SK-N-SH (cell line): ENCODE data around the gene ITPRID1. TPM values are rescaled to one million over a fixed set of nuclear protein-coding genes. Genes with fewer than 3 reads are reported as not detected.

ENCODE experiments used
- CTCF ChIA-PET: fragments of 300-600, 350-600 bp; formaldehyde crosslinking; extraction: SDS; loops from one replicate; lab custom pipeline; 2021; lab: Yijun Ruan, JAX
- POLR2A ChIA-PET: fragments of 350-600 bp; sonication (Branson Sonifier 250); formaldehyde crosslinking; extraction: SDS; loops from one replicate; lab custom pipeline; 2020; ENCODE audit warnings: antibody characterized with exemption, inconsistent platforms; lab: Yijun Ruan, JAX
- DNase-seq: peaks from one replicate; pipeline ENCODE4 v3.0.0; 2012
- H2AFZ ChIP-seq: fragments of 200-600 bp; sonication (generic); 2 replicates; pipeline ENCODE4 v1.8.1; 2016; ENCODE audit warnings: antibody characterized with exemption, mild to moderate bottlenecking, low read depth
- H3F3A ChIP-seq: fragments of 200-600 bp; sonication (generic); replicated peaks from 2 replicates; pipeline ENCODE3; 2016; ENCODE audit warnings: antibody characterized with exemption, mild to moderate bottlenecking; ENCODE audit not compliant: insufficient read depth
- H3K27ac ChIP-seq, 2 experiments: fragments of 200-500 bp in 1 of 2; fragments of 200-600 bp in 1 of 2; sonication (Bioruptor generic) in 1 of 2; sonication (generic), shearing (Covaris generic) in 1 of 2; 2 replicates each; pipeline versions ENCODE4 v1.5.1 to v1.6.1; 2014 to 2016; ENCODE audit warnings: low read depth in 2 of 2, inconsistent platforms in 1 of 2, low read length in 1 of 2, mild to moderate bottlenecking in 1 of 2, mixed read lengths in 1 of 2
- H3K27me3 ChIP-seq: fragments of 200-600 bp; sonication (generic), shearing (Covaris generic); 2 replicates; pipeline ENCODE4 v1.6.1; 2016; ENCODE audit warnings: mixed run types; ENCODE audit not compliant: insufficient read depth
- H3K36me3 ChIP-seq, 2 experiments: fragments of 200-500 bp in 1 of 2; fragments of 200-600 bp in 1 of 2; sonication (Bioruptor generic) in 1 of 2; sonication (generic) in 1 of 2; replicated peaks in 1 of 2; 2 replicates each; pipeline versions ENCODE3 to v1.5.1; 2014 to 2016; ENCODE audit warnings: low read length in 1 of 2, mild to moderate bottlenecking in 1 of 2; ENCODE audit not compliant: insufficient read depth in 2 of 2, control insufficient read depth in 1 of 2
- H3K4me1 ChIP-seq, 2 experiments: fragments of 200-500 bp in 1 of 2; fragments of 200-600 bp in 1 of 2; sonication (Bioruptor generic) in 1 of 2; sonication (generic), shearing (Covaris generic) in 1 of 2; 2 replicates each; pipeline versions ENCODE4 v1.5.1 to v1.6.1; 2014 to 2016; ENCODE audit warnings: low read depth in 1 of 2, low read length in 1 of 2, mixed run types in 1 of 2; ENCODE audit not compliant: insufficient read depth in 2 of 2, control insufficient read depth in 1 of 2
- H3K4me2 ChIP-seq: fragments of 200-600 bp; sonication (generic), shearing (Covaris generic); 2 replicates; pipeline ENCODE4 v1.6.1; 2017; ENCODE audit warnings: mixed run types
- H3K4me3 ChIP-seq, 2 experiments: fragments of 200-500 bp in 1 of 2; fragments of 200-600 bp in 1 of 2; sonication (Bioruptor generic) in 1 of 2; sonication (generic), shearing (Covaris generic) in 1 of 2; 2 replicates each; pipeline versions ENCODE4 v1.5.1 to v1.8.1; 2014 to 2016; ENCODE audit warnings: low read depth in 2 of 2, inconsistent platforms in 1 of 2, low read length in 1 of 2, mild to moderate bottlenecking in 1 of 2, mixed read lengths in 1 of 2, moderate library complexity in 1 of 2
- H3K79me2 ChIP-seq: fragments of 200-600 bp; sonication (generic); 2 replicates; pipeline ENCODE4 v1.8.1; 2017; ENCODE audit warnings: mild to moderate bottlenecking; ENCODE audit not compliant: insufficient read depth
- H3K9ac ChIP-seq: fragments of 200-600 bp; sonication (generic); 2 replicates; pipeline ENCODE4 v1.6.1; 2017; ENCODE audit warnings: mixed run types
- H3K9me2 ChIP-seq: fragments of 200-600 bp; sonication (generic); 2 replicates; pipeline ENCODE4 v1.6.1; 2017; ENCODE audit warnings: mixed run types
- H3K9me3 ChIP-seq: fragments of 200-600 bp; sonication (generic); 2 replicates; pipeline ENCODE4 v1.6.1; 2017; ENCODE audit warnings: mixed run types, mild to moderate bottlenecking, moderate library complexity
- H4K20me1 ChIP-seq: fragments of 200-600 bp; sonication (generic); 2 replicates; pipeline ENCODE4 v1.6.1; 2017; ENCODE audit warnings: mild to moderate bottlenecking, mixed run types; ENCODE audit not compliant: insufficient read depth
- MEF2A ChIP-seq: IDR thresholded peaks from 2 replicates; pipeline ENCODE4 v1.4.0; 2012; ENCODE audit warnings: low read depth, borderline replicate concordance
- MXI1 ChIP-seq: IDR thresholded peaks from 2 replicates; pipeline ENCODE4 v1.6.1; 2012; ENCODE audit warnings: mild to moderate bottlenecking, low read depth, low read length, improper control_type of control experiment
- RAD21 ChIP-seq: IDR thresholded peaks from 2 replicates; pipeline ENCODE4 v1.6.1; 2012; ENCODE audit warnings: mild to moderate bottlenecking, low read length
- TEAD4 ChIP-seq: IDR thresholded peaks from 2 replicates; pipeline ENCODE4 v1.4.0; 2012; ENCODE audit warnings: mild to moderate bottlenecking, borderline replicate concordance; ENCODE audit not compliant: insufficient read depth
- WGBS: methylation state at CpG from one replicate; pipeline ENCODE4 v1.1.6; 2017; ENCODE audit warnings: low lambda C conversion rate; 5-methylcytosine and 5-hydroxymethylcytosine counted together
- polyA plus RNA-seq, 3 experiments: library from polyadenylated mRNA; depleted of rRNA; stranded (reverse); fragments of >200 nt; gene quantifications; 2 replicates each; pipeline ENCODE4 v1.2.3, GENCODE V29; 2012
- TF ChIP-seq, protein P1 (sequence below): IDR thresholded peaks from 2 replicates; pipeline ENCODE4 v1.4.0; 2012; ENCODE audit warnings: low read depth, borderline replicate concordance
- TF ChIP-seq, protein P2 (sequence below): fragments of 150-350 bp; IDR thresholded peaks from 2 replicates; pipeline ENCODE4 v1.6.1; 2017; ENCODE audit warnings: antibody characterized with exemption, low read length, low read depth, borderline replicate concordance
- TF ChIP-seq, protein P3 (sequence below): fragments of 200-600 bp; sonication (generic); IDR thresholded peaks from 2 replicates; pipeline ENCODE4 v1.6.1; 2017; ENCODE audit warnings: antibody characterized with exemption, mild to moderate bottlenecking, moderate library complexity

Gene ITPRID1
- polyA plus RNA-seq, 1 of the 3 experiments (the other 2 are of a cell fraction): not detected

DNA sequence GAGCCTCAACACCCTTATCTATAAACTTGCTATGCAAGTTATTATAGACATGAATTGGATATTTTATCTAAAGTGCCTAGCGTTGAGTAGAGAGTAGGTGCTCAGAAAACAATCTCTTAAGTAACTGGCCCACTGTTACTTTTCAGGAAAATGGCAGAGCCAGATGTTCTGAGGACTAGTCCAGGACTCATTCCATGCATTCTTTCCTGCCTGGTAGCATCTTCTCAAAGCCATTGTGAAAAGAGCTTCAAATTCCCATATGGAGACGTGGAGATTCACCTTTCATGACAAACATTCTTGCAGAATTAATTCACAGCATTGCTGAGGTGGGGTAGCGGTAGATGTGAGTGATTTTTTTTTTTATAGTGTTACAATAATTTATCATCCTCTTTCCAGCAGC is 35.9 kb upstream of the ITPRID1 start:
- DNase-seq: no peak
- Histone ChIP-seq H3F3A (no peaks in the 10 kb centered on the region), H3K36me3 (no peaks in the 10 kb centered on the region), H3K4me1 (no peaks in the 10 kb centered on the region), H3K9me3 (no peaks in the 10 kb centered on the region), H3K4me2 (no peak overlapping the region), H4K20me1 (no peaks in the 10 kb centered on the region), H3K4me3 (no peak overlapping the region), H3K79me2 (no peaks in the 10 kb centered on the region), H3K9me2 (no peaks in the 10 kb centered on the region), H2AFZ (no peak overlapping the region), H3K9ac (no peak overlapping the region), H3K27me3 (peaks cover 64% of the 10 kb centered on the region), H3K27ac (no peak overlapping the region)
- CTCF ChIA-PET: interaction anchor here (0.7 to 1.6 kb wide), 3 partner anchors 10 to 343 kb away, joined by 3 to 4 read pairs (median 3); no protein-coding TSS in a partner anchor
- no peak for TF ChIP-seq TEAD4
- 6% methylated on average over 3 of the region's 3 CpGs for WGBS
- POLR2A ChIA-PET: no interaction called here

DNA sequence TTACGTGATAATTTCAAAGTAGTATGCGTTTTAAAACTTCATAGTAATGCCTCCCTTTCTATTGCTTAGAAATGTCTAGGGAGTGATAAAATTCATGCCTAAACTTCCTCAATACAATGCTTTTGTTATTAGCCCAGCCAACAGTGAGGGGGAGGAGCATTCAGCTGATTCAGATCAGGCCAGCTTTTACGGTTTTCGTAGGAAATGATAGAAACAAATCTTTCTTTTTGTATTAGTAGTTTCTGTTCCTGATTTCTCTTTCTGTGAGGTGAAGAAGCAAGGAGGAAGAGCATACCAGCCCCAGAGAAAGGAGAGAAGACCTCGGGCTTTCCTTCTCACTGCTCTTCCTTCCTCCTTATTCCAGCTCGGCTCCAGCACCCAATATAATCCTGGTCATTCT is 35.2 kb upstream of the ITPRID1 start:
- H3K27ac ChIP-seq: no peak overlapping the region
- H3F3A ChIP-seq: no peaks in the 10 kb centered on the region
- no peaks in the 10 kb centered on the region for H4K20me1 ChIP-seq
- CTCF ChIA-PET: interaction anchor here (1.9 to 2.3 kb wide), 2 partner anchors 9 to 13 kb away, joined by 5 to 7 read pairs; no protein-coding TSS in a partner anchor
- H3K9me2 ChIP-seq: no peaks in the 10 kb centered on the region
- H3K4me1 ChIP-seq: no peaks in the 10 kb centered on the region
- no peak overlapping the region for H3K9ac ChIP-seq
- POLR2A ChIA-PET: no interaction called here
- H3K4me2 ChIP-seq: no peak overlapping the region
- WGBS: 12% methylated on average over 6 of the region's 6 CpGs
- DNase-seq: no peak
- H3K27me3 ChIP-seq: peaks cover 58% of the 10 kb centered on the region
- no peak overlapping the region for H3K4me3 ChIP-seq
- TF ChIP-seq, protein P1, sequence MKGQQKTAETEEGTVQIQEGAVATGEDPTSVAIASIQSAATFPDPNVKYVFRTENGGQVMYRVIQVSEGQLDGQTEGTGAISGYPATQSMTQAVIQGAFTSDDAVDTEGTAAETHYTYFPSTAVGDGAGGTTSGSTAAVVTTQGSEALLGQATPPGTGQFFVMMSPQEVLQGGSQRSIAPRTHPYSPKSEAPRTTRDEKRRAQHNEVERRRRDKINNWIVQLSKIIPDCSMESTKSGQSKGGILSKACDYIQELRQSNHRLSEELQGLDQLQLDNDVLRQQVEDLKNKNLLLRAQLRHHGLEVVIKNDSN: no peak
- TF ChIP-seq RAD21 (no peak), TEAD4 (no peak), MEF2A (no peak), MXI1 (no peak)
- TF ChIP-seq, protein P2, sequence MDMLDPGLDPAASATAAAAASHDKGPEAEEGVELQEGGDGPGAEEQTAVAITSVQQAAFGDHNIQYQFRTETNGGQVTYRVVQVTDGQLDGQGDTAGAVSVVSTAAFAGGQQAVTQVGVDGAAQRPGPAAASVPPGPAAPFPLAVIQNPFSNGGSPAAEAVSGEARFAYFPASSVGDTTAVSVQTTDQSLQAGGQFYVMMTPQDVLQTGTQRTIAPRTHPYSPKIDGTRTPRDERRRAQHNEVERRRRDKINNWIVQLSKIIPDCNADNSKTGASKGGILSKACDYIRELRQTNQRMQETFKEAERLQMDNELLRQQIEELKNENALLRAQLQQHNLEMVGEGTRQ: no peak
- TF ChIP-seq, protein P3, sequence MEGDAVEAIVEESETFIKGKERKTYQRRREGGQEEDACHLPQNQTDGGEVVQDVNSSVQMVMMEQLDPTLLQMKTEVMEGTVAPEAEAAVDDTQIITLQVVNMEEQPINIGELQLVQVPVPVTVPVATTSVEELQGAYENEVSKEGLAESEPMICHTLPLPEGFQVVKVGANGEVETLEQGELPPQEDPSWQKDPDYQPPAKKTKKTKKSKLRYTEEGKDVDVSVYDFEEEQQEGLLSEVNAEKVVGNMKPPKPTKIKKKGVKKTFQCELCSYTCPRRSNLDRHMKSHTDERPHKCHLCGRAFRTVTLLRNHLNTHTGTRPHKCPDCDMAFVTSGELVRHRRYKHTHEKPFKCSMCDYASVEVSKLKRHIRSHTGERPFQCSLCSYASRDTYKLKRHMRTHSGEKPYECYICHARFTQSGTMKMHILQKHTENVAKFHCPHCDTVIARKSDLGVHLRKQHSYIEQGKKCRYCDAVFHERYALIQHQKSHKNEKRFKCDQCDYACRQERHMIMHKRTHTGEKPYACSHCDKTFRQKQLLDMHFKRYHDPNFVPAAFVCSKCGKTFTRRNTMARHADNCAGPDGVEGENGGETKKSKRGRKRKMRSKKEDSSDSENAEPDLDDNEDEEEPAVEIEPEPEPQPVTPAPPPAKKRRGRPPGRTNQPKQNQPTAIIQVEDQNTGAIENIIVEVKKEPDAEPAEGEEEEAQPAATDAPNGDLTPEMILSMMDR: no peak
- TF ChIP-seq, all 33 proteins: peak for 0
- Histone ChIP-seq H2AFZ (no peak overlapping the region), H3K9me3 (no peaks in the 10 kb centered on the region), H3K36me3 (no peaks in the 10 kb centered on the region), H3K79me2 (no peaks in the 10 kb centered on the region)
